Stimulated activated CD8-positive, alpha-beta memory T cell treated with anti-CD3 and anti-CD28 coated beads, Interleukin-15, amount 100 ng/mL, for 1 hour (primary cell): ENCODE measurements around the gene ZC3H4.
"Not testable (repeated sequence)": the region's sequence is repeated elsewhere in the genome, so short reads cannot be mapped to it uniquely, and the experiment has no call there.

Experiments
- DNase-seq: peaks from one replicate; pipeline ENCODE4 v3.0.0-alpha.2; 2020; ENCODE audit warnings: low read depth

ZC3H4 gene

DNA sequence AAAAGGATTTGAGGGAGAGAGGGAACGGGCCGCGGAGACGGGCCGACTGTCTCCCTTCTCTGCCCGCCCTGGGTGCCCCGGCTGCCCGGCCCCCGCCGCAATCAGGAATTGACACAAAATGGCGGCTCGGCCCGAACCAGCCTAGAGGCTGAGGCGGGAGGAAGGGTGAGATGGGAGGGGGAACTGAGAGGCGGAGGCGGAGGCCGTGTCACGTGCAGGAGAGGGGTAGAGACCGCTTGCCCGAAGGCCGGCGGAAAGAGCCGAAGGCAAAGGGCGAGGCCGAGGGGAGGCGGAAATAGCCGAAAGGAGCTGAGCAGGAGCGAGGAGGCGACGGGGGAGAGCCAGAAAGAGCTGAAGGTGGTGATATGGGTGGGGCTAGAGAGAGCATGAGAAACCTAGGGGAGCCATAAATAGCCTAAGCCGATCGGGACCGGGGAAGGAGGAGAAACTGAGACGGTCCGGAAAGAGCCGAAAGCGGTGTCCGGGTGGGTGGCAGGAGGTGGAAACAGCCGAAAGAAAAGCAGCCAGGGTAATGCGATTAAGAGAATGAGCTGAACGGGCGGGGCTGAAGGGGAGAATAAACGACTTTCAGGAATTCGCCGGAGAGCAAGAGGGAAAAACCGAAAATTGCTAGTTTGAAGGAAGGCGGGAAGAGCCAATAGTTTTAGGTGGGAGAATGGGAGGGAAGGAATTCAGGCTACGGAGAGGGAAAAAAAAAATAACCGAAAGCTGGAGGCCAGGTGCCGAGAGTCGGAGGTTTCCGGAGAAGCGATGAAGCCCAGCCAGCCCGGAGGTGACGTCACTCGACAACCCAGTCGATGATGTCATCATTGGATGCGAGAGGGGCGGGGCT is at the start of gene ZC3H4:
ZC3H4 (minus strand) TSS at position 780 of the 853 bp plus-strand sequence. CDS start 1,192 bp downstream, outside the sequence.
- peak; percentile 96 for DNase-seq

DNA sequence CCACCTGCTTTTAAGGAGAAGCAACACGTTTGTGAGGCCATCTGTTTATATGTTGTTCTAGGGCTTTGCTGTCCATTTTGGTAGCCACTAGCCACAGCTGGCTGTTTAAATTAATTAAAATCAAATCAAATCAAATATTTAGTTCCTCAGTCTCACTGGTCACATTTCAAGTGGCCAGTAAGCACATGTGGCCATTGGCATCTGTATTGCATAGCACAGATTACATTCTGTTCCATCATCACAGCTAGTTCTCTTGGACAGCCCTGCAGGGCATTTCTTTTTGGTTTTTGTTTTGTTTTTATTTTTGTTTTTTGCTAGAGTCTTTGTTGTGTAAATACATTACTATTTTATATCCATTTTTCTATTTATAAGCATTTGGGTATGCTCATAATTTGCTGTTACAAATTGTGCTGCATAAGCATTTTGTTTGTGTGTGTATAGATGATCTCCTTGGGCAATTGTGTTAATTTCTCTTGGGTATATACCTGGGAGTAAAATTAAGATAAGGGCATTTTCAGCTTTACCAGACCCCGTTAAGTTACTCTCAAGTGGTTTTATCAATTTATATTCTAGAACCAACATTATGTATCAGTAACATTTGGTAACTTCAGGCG is 48.4 kb upstream of the ZC3H4 start:
- DNase-seq = no peak

DNA sequence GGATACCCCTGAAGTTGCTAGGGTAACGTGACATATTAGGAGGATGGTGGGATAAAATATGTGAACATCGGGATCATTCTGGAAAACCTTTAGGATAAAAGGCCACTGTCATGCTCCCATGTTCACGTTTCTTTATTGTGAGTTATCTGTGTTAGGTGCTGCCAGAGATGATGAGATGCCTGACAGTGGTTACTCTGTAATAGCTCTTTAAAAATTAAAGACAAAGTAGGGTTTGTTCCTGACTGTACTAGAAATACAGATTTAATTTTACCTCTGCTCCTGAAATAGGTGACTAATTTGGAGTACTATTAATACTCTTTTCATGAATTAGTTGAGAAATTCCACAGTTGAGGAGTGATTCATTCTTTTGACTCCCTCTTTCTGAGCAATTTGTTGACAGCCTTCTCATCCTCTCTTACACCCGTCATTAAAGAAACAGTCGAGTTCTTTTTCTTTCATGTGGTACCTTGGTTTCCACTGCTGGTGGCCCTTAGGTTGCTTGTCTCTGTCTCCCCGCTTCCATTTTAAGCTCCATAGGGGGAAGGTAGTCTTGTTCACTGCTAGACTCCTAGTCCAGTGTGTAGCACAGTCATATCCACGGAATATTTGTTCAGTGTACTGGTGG is 45.4 kb upstream of the ZC3H4 start:
- DNase-seq = no peak

DNA sequence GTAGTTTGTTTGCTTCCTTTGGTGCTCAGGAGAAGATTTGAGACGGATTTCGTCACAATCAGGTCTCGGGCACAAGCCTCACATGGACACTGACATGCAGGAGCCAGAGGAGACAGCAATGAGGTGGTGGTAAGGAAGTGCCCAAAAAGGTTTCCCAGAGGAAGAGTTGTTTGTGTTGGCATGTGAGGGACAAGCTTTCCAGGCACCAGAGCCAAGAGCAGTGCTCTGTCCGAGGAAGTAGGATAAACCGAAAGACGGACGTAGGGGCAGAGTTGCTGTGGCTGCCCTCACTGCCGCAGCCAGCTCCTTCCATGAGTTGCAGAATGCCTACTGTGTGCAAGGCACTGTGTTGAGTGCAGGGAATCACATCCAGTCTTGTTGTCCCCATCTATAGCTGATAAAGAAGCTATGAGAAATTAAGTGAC is 44.8 kb upstream of the ZC3H4 start:
- DNase-seq = no peak

GRCh38 chr19:47157431-47158321 is 44.1 kb upstream of the ZC3H4 start:
- no peak for DNase-seq

DNA sequence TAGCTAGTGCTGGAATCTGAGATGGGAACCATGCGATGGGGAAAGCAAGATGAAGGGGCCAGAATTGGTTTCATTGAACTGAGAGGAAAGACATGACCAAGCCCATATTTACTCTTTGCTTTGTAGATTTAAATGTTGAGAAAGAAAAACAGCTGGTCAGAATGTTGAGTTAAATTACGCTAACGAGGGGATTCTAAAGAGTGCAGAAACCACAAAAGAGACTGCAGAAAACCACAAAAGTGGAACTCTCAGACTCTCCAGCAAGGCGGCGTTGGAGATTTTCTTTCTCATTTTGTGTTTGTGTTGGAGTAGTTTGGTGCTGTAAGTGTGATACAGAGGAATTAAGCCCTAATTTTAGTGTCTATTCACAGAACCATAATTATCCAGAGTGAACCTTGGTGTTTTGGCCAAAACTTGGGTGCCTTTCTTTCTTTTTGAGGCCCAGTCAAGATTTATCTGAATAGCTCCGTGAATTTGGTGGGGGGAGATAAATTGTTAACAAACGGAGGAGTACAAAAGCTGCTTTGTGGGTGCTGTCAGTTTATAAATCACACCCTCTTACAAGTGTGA is 43.4 kb upstream of the ZC3H4 start:
- DNase-seq = no peak

- DNase-seq = no peak
Measured at GRCh38 chr19:47155148-47155547, 41.6 kb upstream of the ZC3H4 start.

DNA sequence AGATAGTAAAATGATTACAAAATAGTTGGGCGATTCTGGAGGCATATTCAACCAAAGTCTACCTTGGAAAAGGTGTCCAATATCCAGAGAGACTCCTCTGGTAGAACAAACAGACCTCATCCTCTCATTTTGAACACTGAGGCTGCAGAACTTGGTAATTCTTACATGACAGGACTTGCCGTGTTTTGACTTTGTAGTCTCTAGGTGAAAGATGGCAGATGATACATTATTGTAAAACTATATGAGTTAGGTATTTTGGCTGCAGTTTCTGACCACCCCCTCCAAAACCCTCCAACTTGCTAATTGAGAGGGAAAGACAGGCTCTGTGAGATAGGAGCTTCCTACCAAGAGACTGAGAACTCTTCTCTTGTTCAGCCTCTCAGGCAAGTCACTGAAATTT is 39.7 kb upstream of the ZC3H4 start:
- DNase-seq = no peak

GRCh38 chr19:47152632-47153031 is 39.1 kb upstream of the ZC3H4 start:
- no peak for DNase-seq

DNA sequence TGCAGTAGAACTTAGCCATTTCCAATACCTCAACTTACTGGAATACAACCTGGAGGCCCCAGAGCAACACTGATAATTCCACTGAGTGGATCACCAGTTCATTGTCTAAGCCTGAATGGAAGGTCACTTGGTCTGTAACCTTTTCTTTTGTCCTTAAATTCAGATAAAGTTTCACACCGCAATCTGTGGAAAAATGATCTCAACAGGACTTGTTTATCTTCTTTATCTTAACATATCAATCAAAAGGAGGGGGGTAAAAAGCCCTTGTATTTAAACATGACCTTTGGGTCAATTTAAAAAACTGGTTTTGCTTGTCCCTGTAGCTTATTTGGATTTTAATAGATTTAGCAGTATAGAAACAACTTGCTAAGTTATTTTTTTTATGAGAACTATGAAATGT is 38.6 kb upstream of the ZC3H4 start:
- DNase-seq = no peak

- DNase-seq = no peak
Measured at GRCh38 chr19:47151627-47152026, 38.1 kb upstream of the ZC3H4 start.

- no peak for DNase-seq
Measured at GRCh38 chr19:47146920-47147319, 33.3 kb upstream of the ZC3H4 start.

DNA sequence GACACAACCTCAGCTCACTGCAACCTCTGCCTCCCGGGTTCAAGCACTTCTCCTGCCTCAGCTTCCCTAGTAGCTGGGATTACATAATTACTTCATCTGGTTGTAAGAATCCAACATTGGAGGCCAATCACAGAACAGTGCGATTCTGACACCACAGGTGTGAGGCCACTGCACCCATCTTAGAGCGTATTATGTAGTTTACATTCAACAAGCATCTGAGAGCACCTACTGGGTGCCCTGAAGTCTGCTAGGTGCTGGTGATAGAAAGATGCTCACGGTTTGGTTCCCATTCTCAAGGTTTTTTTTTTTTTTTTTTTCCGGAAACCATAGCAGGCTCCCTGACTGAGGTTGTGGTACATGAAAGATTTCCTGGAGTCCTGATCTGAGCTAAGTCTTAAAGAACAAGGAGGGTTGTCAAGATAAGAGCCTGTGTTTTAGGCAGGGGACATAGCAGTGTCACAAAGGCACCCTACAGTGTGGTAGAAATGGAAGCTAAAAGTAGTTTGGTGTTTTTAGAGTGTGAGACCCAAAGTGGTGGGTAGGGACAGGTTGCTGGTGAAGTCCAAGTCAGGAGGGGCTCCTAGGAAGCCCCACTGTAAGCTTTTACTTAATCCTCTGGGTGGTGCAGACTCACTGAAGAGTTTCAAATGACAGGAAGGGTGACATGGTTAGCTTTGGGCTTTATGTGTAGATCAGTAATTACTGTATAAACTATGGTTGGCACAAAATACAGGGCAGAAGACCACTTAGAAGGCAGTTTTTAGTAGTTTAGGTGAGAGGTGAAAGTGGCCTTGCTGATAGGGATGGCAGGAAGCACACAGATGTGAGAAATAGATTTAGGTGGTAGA is 32.3 kb upstream of the ZC3H4 start:
- DNase-seq = no peak

GRCh38 chr19:47144630-47145029 is 31.1 kb upstream of the ZC3H4 start:
- no peak for DNase-seq

- no peak for DNase-seq
Measured at GRCh38 chr19:47143322-47144073, 29.9 kb upstream of the ZC3H4 start.

DNA sequence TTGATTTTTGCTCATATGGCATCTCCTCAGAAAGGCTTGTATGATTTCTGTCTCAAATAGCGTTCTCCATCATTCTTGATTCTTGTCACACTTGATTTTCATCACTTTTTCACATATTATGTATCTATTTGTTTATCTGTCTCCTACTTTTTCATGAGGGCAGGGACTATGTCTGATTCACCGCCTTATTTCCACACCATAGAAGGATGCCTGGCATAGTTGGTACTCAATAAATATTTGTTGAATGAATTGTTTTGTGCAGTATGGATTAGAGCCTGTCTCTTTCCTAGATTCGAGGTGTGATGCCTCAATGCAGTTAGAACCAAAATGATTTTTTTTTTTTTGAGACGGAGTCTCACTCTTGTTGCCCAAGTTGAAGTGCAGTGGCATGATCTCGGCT is 29.2 kb upstream of the ZC3H4 start:
- no peak for DNase-seq

DNA sequence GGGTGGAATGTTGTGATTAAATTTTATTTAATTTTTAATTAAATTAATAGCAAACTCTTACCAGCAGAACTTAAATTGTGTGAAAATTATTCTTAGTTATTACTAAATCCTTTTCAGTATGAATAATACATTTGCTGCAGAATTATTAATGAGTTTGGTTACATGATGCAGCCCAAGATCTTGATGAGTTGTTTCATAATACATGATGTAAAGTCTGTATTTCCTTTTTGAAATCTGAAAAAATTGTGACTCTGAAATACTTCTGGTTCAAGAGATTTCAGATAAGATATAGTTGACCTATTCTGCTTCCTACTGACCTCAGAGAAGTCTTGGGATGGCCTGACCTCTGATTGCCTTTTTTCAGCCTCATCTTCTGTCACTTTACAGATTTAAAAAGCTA is 28.1 kb upstream of the ZC3H4 start:
- no peak for DNase-seq

DNA sequence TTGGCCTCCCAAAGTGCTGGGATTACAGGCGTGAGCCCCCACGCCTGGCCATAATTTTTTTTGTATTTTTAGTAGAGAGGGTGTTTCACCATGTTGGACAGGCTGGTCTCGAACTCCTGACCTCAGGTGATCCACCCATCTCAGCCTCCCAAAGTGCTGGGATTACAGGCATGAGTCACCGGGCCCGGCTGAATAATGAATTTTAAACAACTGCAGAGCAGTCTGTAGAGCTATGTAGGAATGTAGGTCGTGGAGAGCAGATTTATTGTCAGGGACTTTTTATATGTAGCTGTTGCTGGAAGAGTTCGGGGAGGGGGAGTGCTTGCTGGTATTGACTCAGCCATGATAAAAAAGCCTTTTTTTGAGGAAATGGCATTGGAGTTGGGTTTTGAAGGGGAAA is 27.7 kb upstream of the ZC3H4 start:
- not testable (repeated sequence) for DNase-seq

GRCh38 chr19:47135156-47135555 is 21.6 kb upstream of the ZC3H4 start:
- no peak for DNase-seq

DNA sequence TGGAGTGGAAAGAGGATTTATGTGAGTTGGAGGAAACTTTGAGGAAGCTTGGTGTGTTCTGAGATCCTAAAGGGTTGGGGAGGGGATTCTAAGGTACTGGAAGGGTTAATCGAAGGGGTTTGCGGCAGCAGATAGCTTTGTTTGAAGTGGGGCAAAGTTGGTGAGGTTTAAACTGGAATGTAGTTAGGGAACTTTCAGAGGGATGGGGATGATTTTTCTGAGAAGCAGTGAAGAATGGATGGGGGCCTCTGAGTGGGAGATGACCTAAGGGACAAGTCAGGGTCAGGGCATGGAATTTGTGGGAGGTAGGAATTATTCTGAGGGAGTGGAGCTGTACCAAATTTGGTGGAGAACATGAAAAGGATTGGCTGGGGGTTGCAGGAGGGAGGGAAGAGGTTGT is 21.0 kb upstream of the ZC3H4 start:
- no peak for DNase-seq
